K562 (cell line): ENCODE results near the gene MMUT. TPM values are rescaled to one million over a fixed set of nuclear protein-coding genes. Genes with fewer than 3 reads are reported as not detected.
A peak's percentile ranks its signal among the peaks of the same experiment; 100 is the strongest.

Experiments
- COPS2 ChIP-seq: fragments of 450-650 bp; conservative IDR thresholded peaks from 2 replicates; pipeline ENCODE4 v1.6.1; 2016; ENCODE audit warnings: mild to moderate bottlenecking, moderate library complexity
- CSDE1 ChIP-seq, 2 experiments: fragments of 450-650 bp; IDR thresholded peaks; 2 replicates each; pipeline ENCODE4 v1.6.1; 2016; ENCODE audit warnings: mild to moderate bottlenecking in 1 of 2
- HMG20A ChIP-seq: fragments of 450-650 bp; formaldehyde crosslinking; conservative IDR thresholded peaks from 2 replicates; pipeline ENCODE4 v1.4.0; 2020; ENCODE audit warnings: mild to moderate bottlenecking, mixed read lengths
- IRF2 ChIP-seq: sonication (generic); formaldehyde crosslinking; IDR thresholded peaks from 2 replicates; pipeline ENCODE4 v1.8.1; 2022; ENCODE audit warnings: mild to moderate bottlenecking, missing genetic modification reagents
- MBD2 ChIP-seq: sonication (generic); IDR thresholded peaks from 2 replicates; pipeline ENCODE4 v1.6.1; 2016; ENCODE audit warnings: low read depth, borderline replicate concordance
- SRSF9 ChIP-seq: fragments of 200-400 bp; formaldehyde crosslinking; IDR thresholded peaks from 2 replicates; pipeline ENCODE4 v1.6.1; 2017; ENCODE audit warnings: low read depth, low read length, borderline replicate concordance
- TCFL5 ChIP-seq: fragments of 250-450 bp; sonication (Bioruptor Pico); conservative IDR thresholded peaks from 2 replicates; pipeline ENCODE4 v1.6.1; 2021; ENCODE audit warnings: mild to moderate bottlenecking, moderate library complexity, matching md5 sums
- ZFPM2 ChIP-seq: fragments of 250-450 bp; sonication (Bioruptor Pico); IDR thresholded peaks from 2 replicates; pipeline ENCODE4 v1.5.1; 2022; ENCODE audit warnings: mild to moderate bottlenecking
- ZNF174 ChIP-seq: fragments of 250-450 bp; sonication (Bioruptor Pico); IDR thresholded peaks from 2 replicates; pipeline ENCODE4 v1.4.0; 2020; ENCODE audit warnings: mild to moderate bottlenecking
- ZNF347 ChIP-seq: fragments of 450-650 bp; formaldehyde crosslinking; IDR thresholded peaks from 2 replicates; pipeline ENCODE4 v1.4.0; 2020; ENCODE audit warnings: low read depth, mild to moderate bottlenecking, moderate library complexity
- polyA plus RNA-seq, 8 experiments: library from polyadenylated mRNA; depleted of rRNA in 4 of 8; stranded (reverse) in 5 of 8; unstranded in 3 of 8; fragments of >200 nt; fragmentation: Nextera tagmentation in 2 of 8; fragmentation: Illumina TruSeq in 1 of 8; extraction: Ambion mirVana in 2 of 8; extraction: Trizol in 1 of 8; gene quantifications; 2 replicates each; pipeline versions ENCODE4 v1.2.1 to v1.2.3, GENCODE V29; 2011 to 2014; ENCODE audit warnings: inconsistent platforms in 1 of 8, missing spikeins in 1 of 8
- total RNA-seq, 7 experiments: library from RNA; depleted of rRNA in 6 of 7; stranded (reverse); fragments of >200 nt in 6 of 7; fragmentation: Illumina TruSeq in 2 of 7; extraction: Trizol in 2 of 7; gene quantifications; 2 replicates each; pipeline versions ENCODE4 v1.2.1 to v1.2.3, GENCODE V29; 2011 to 2021; ENCODE audit warnings: low replicate concordance in 1 of 7
- TF ChIP-seq, protein P1 (sequence below): fragments of 200-600 bp; sonication (generic); IDR thresholded peaks from one replicate; pipeline ENCODE4 v1.6.1; 2012; ENCODE audit warnings: mild to moderate bottlenecking, low read depth, low read length, inconsistent platforms
- TF ChIP-seq, protein P2 (sequence below): sonication (generic); formaldehyde crosslinking; IDR thresholded peaks from 2 replicates; pipeline ENCODE4 v1.8.1; 2023; ENCODE audit warnings: mild to moderate bottlenecking, missing genetic modification reagents, moderate library complexity
- TF ChIP-seq, protein P3 (sequence below): fragments of 450-650 bp; formaldehyde crosslinking; conservative IDR thresholded peaks from 2 replicates; pipeline ENCODE4 v1.4.0; 2022; ENCODE audit warnings: mild to moderate bottlenecking, missing genetic modification characterization

The MMUT gene
- total and polyA plus RNA-seq, 9 of the 15 experiments (the other 6 are each of a cell fraction or from before 2014, with no cell fraction given), result 7.1 to 26.4 (median 16.0) TPM

DNA sequence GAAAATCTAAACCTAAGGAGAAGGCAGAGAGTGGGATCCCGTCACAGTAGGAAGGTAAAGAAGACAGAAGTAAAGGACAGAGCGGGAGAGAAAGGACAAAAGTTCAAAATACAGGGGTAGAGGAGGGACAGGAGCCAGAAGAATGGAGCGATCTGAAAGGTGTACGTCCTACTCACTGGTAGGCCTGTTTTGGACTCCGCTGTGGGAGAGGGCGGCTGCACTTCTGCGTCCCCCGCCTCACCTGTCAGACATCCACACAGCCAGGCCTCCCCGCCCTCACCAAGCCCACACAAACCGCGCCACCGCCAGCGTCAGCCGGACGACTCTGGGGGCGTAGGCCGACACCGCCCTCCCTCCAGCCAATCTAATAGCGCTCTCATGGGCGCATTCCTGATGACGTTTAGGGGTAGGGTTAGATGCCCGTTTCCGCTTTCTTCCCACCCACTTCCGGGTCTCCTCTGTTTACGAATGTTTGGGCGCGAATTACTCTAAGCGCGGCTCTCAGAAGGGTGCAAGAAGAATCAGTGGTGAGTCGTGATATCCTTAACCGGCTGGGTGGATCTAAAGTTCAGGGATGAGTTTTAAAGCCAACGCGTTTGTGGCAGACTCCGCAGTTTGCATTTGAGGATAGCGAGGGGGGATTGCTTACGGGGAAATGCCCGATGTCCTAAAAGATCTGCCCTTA lies at the start of gene MMUT, which contains the start of gene CENPQ (continued):
- TF ChIP-seq, protein P1, sequence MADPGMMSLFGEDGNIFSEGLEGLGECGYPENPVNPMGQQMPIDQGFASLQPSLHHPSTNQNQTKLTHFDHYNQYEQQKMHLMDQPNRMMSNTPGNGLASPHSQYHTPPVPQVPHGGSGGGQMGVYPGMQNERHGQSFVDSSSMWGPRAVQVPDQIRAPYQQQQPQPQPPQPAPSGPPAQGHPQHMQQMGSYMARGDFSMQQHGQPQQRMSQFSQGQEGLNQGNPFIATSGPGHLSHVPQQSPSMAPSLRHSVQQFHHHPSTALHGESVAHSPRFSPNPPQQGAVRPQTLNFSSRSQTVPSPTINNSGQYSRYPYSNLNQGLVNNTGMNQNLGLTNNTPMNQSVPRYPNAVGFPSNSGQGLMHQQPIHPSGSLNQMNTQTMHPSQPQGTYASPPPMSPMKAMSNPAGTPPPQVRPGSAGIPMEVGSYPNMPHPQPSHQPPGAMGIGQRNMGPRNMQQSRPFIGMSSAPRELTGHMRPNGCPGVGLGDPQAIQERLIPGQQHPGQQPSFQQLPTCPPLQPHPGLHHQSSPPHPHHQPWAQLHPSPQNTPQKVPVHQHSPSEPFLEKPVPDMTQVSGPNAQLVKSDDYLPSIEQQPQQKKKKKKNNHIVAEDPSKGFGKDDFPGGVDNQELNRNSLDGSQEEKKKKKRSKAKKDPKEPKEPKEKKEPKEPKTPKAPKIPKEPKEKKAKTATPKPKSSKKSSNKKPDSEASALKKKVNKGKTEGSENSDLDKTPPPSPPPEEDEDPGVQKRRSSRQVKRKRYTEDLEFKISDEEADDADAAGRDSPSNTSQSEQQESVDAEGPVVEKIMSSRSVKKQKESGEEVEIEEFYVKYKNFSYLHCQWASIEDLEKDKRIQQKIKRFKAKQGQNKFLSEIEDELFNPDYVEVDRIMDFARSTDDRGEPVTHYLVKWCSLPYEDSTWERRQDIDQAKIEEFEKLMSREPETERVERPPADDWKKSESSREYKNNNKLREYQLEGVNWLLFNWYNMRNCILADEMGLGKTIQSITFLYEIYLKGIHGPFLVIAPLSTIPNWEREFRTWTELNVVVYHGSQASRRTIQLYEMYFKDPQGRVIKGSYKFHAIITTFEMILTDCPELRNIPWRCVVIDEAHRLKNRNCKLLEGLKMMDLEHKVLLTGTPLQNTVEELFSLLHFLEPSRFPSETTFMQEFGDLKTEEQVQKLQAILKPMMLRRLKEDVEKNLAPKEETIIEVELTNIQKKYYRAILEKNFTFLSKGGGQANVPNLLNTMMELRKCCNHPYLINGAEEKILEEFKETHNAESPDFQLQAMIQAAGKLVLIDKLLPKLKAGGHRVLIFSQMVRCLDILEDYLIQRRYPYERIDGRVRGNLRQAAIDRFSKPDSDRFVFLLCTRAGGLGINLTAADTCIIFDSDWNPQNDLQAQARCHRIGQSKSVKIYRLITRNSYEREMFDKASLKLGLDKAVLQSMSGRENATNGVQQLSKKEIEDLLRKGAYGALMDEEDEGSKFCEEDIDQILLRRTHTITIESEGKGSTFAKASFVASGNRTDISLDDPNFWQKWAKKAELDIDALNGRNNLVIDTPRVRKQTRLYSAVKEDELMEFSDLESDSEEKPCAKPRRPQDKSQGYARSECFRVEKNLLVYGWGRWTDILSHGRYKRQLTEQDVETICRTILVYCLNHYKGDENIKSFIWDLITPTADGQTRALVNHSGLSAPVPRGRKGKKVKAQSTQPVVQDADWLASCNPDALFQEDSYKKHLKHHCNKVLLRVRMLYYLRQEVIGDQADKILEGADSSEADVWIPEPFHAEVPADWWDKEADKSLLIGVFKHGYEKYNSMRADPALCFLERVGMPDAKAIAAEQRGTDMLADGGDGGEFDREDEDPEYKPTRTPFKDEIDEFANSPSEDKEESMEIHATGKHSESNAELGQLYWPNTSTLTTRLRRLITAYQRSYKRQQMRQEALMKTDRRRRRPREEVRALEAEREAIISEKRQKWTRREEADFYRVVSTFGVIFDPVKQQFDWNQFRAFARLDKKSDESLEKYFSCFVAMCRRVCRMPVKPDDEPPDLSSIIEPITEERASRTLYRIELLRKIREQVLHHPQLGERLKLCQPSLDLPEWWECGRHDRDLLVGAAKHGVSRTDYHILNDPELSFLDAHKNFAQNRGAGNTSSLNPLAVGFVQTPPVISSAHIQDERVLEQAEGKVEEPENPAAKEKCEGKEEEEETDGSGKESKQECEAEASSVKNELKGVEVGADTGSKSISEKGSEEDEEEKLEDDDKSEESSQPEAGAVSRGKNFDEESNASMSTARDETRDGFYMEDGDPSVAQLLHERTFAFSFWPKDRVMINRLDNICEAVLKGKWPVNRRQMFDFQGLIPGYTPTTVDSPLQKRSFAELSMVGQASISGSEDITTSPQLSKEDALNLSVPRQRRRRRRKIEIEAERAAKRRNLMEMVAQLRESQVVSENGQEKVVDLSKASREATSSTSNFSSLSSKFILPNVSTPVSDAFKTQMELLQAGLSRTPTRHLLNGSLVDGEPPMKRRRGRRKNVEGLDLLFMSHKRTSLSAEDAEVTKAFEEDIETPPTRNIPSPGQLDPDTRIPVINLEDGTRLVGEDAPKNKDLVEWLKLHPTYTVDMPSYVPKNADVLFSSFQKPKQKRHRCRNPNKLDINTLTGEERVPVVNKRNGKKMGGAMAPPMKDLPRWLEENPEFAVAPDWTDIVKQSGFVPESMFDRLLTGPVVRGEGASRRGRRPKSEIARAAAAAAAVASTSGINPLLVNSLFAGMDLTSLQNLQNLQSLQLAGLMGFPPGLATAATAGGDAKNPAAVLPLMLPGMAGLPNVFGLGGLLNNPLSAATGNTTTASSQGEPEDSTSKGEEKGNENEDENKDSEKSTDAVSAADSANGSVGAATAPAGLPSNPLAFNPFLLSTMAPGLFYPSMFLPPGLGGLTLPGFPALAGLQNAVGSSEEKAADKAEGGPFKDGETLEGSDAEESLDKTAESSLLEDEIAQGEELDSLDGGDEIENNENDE, result no peak
- no peak for TF ChIP-seq ZNF347 (CRISPR knock-in tag)
- TF ChIP-seq CSDE1 (IDR thresholded peaks at IDR 0.05), result peak in 1 of 2 experiments; percentile 79; a peak in 2 of 4 replicates
- no peak for TF ChIP-seq ZNF174
- no peak for TF ChIP-seq ZFPM2 (CRISPR knock-in tag)
- TF ChIP-seq SRSF9, result no peak
- no peak for TF ChIP-seq COPS2
- no peak for TF ChIP-seq IRF2 (CRISPR knock-in tag)
- peak; percentile 79 for TF ChIP-seq MBD2
- TF ChIP-seq TCFL5 (CRISPR knock-in tag), result no peak
- TF ChIP-seq, protein P2, sequence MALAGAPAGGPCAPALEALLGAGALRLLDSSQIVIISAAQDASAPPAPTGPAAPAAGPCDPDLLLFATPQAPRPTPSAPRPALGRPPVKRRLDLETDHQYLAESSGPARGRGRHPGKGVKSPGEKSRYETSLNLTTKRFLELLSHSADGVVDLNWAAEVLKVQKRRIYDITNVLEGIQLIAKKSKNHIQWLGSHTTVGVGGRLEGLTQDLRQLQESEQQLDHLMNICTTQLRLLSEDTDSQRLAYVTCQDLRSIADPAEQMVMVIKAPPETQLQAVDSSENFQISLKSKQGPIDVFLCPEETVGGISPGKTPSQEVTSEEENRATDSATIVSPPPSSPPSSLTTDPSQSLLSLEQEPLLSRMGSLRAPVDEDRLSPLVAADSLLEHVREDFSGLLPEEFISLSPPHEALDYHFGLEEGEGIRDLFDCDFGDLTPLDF (CRISPR knock-in tag), result peak; percentile 96
- no peak for TF ChIP-seq HMG20A (CRISPR knock-in tag)
- TF ChIP-seq, protein P3, sequence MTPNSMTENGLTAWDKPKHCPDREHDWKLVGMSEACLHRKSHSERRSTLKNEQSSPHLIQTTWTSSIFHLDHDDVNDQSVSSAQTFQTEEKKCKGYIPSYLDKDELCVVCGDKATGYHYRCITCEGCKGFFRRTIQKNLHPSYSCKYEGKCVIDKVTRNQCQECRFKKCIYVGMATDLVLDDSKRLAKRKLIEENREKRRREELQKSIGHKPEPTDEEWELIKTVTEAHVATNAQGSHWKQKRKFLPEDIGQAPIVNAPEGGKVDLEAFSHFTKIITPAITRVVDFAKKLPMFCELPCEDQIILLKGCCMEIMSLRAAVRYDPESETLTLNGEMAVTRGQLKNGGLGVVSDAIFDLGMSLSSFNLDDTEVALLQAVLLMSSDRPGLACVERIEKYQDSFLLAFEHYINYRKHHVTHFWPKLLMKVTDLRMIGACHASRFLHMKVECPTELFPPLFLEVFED (CRISPR knock-in tag), result no peak
